Stimulated activated CD8-positive, alpha-beta memory T cell treated with anti-CD3 and anti-CD28 coated beads, Interleukin-7, amount 100 ng/mL, for 1 hour (primary cell): ENCODE data around the gene TSGA10IP.

Experiments used
- DNase-seq, 2 donors: peaks; one replicate each; pipeline ENCODE4 v3.0.0-alpha.2; 2020; ENCODE audit warnings: low read depth in 2 of 2

TSGA10IP gene

GRCh38 chr11:66004186-66004585 lies 58.9 kb downstream of the TSGA10IP start:
- DNase-seq = no peak

GRCh38 chr11:66006134-66006890 lies 61.0 kb downstream of the TSGA10IP start:
- no peak for DNase-seq

- DNase-seq = no peak
Measured at GRCh38 chr11:66006891-66007176, 61.6 kb downstream of the TSGA10IP start.

- DNase-seq = no peak
Measured at GRCh38 chr11:66007201-66007634, 61.9 kb downstream of the TSGA10IP start.

- DNase-seq = no peak
Measured at GRCh38 chr11:66008095-66008467, 62.8 kb downstream of the TSGA10IP start.

- DNase-seq = no peak
Measured at GRCh38 chr11:66008468-66009101, 63.3 kb downstream of the TSGA10IP start.
